ENCODE measurements around the gene TSPAN32.
"Not testable (repeated sequence)": the region's sequence is repeated elsewhere in the genome, so short reads cannot be mapped to it uniquely, and the experiment has no call there.

Gene TSPAN32

DNA sequence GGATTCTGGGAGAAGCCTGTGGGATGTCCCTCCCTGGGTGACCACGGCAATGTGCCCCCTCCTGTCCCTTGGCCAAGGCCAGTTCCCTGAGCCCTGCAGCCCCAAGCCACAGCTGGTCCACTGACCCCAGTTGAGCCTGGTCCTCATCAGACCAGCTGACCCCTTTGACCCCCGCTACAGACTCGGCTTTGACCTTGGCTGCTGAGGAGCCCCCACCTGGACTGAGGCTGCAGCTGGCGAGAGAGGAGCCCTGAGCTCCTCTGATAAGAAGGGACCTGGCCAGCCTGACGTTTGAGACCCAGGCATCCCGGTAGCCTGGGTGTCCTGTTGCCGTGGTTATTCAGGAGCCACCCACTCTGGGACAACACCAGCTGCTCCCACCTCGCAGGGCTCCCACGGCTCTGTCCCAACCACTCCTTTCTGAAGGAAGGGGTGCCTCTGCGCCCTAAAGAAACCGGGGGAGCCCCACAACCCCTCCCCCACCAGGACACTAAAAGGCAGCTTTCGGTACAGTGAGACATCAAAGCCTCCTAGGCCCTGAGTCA, 34.4 kb upstream of the TSPAN32 start:
- no peak for DNase-seq (ENCODE audit: low read depth)

DNA sequence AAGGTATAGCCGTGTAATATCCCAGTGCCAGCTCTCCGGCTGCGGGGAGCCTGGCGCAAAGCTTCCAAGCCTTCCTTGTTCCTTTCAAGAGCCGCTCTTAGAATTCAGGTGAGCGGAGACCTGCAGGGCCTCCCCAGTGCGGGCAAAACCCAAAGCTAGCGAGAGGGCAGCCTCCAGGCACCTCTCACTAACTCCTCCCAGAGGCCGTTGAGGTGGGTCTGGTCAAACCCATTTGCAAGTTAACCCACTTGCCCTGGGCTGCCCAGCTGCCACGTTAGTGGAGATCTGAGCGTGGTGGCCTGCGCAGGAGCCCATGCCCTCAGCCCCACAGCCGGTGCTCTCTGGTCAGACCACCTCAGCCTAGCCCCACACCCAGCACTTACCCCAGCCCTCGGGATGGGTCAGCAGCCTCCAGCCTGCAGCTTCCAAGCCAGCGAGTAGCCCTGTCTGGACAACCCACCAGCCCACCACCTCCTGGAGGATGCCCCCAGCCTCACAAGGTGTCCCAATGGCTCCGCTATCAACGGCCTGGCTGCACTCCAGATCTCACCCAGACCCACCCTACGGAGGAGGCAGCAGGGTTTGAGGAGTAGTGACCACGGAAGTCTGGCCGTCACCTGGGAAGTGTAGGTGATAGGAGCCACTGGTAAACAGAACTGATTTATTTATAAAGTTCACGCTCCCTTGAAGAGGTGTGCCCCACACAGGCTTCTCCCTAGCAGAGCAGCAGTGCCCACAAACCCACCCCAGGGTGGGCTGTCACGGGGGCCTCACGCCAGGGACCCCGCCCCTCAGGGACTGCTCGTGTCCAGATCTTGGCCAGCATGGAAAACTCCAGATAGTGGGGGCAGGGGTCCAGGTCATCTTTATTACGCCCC, 33.7 kb upstream of the TSPAN32 start:
- DNase-seq (ENCODE audit: low read depth): no peak

- DNase-seq (ENCODE audit: low read depth): peak; percentile 10
Observed at GRCh38 chr11:2268729-2269600, 32.8 kb upstream of the TSPAN32 start.

DNA sequence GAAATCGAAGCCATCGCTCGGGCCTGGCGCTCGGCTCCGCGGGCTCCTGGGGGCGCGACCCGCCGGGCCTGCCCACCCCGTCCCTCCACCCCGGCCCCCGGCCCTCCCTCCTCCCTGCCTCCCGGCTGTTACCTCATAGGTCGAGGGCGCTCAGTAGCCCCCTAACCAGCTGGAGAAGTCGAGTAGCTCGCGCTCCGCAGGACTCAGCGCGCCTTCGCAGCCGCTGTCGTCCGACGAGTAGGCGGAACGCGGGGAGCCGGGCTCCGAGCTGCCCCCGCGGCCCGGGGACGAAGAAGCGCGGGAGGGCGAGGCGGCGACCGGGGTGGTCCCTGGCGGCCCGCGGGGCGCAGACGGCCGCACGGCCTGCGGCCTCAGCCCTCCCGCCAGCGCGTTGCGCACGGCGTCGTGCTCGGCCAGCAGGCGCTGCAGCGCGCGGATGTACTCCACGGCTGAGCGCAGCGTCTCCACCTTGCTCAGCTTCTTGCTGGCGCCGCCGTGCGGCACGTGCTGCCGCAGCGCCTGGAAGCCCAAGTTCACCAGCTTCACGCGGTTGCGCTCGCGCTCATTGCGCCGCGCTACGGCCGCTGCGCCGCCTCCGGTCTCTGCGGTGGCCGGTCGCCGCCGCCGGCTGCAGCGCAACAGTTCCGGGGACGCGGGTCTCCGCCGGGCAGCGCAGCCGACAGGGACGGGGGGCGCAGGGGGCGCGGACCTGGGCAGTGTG, 32.1 kb upstream of the TSPAN32 start:
- no peak for DNase-seq (ENCODE audit: low read depth)

DNA sequence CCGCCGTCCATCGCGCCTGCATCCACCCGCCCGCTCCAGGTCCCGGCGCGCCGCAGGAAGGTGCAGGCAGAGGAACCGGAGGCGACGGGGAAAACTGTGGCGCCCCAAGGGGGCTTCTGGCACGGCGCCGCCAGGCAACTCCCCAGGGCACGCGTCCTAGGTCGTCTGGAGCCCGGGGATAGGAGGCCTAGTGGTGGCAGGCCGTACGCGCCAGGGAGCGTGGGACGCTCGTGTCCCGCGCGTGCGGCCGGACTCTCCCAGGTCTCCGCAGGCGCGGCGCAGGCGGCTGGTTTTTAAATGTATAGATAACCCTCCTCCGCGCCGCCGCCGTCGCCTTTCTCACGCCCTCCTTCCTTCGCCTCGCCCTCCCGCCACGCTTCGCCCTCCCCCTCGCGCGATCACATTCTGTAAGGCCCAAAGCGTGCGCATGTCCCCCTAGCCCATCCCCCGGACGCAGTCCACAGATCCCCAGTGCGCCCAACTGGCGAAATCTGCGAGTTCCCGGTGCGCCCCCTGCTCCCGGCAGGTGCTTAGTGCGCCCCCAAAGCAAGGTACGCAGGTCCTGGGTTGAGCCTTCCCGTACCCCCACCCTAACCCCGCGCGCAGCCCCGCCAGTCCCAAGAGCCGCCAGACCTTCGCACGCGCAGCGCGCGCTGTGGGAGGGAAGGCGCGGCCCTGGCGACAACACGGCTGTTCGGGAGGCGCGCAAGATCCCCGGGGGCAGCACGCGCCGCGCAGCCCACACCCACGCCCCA, 31.3 kb upstream of the TSPAN32 start, which contains the start of gene ASCL2:
Gene ASCL2 (minus strand): TSS at position 267 of the 755 bp plus-strand sequence. CDS start 256 bp downstream, at position 11.
- DNase-seq (ENCODE audit: low read depth): no peak

GRCh38 chr11:2271077-2271326, 30.8 kb upstream of the TSPAN32 start:
- DNase-seq (ENCODE audit: low read depth): no peak

DNA sequence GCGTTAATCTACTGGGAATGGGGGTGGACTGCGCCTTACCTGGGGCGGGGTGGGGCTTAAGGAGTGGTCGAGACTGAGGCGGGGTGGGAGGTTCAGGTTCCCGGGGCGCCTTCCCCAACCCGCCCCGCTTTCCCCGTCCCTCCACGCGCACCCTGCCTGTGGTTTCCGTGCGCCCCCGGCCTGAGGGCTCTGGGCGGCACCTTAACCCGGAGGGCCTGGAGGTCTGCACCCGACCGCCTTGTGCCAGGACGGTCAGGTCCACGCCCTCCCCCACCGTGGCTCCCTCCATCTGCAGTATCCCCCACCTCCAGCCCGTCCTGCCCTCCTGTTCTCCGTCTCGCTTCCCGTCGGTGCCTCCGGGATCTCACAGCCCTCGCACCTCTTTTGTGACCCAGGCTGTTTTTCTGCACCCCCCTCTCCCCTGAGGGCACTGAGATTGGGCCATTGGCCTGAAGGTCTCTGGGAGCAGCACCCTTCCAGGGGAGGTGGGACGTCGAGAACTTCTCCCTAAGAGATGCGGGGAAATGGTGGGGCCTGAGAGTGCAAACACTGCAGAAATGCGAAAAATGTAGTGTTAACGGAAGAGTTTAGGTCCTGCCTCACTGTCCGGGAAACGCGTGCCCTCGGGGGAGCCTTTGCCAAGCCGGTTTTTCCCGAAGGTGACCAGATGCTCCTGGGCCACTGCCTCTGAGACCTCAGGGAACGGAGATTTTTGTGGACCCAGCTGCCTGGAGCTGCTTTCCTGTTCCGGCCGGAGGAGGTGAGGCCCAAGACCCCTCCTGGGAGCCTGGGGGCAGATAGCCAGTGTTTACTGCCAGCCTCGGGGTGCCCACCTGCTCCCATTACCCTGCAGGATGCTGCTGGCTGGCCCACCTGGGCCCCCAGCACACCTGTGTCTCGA, 30.2 kb upstream of the TSPAN32 start:
- no peak for DNase-seq (ENCODE audit: low read depth)

DNA sequence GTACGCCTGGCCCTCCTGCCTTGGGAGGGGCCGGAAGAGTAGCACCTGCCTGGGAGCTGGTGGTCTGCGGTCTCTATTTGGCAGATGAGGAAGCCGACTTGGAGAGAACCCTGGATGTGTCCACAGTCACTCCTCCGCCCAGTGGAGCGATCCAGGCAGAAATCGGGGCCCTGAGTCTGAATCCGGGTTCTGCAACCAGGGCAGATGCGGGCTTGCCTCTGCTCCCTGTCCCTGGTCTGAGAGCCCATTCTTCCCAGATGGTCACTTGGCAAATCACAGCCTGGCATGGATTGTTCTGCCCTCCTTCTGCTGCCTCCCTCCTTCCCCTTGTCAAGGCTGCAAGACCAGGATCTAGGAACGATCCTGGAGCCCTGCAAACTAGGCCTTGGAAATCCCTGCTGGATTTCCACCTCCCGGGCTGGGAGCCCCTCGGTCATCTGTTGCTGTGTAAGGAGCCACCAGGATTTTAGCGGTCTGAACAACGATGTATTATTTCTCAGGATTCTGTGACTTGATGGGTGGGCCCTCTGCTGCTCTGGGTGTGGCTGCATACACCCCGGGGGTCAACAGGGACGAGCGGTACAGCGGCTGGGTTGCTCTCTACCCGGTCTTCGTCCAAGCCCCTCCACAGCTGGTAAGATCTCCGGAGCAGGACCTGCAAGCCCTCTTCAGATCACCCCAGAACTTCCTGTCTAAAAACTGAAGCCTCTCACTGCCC, 29.4 kb upstream of the TSPAN32 start:
- no peak for DNase-seq (ENCODE audit: low read depth)

DNA sequence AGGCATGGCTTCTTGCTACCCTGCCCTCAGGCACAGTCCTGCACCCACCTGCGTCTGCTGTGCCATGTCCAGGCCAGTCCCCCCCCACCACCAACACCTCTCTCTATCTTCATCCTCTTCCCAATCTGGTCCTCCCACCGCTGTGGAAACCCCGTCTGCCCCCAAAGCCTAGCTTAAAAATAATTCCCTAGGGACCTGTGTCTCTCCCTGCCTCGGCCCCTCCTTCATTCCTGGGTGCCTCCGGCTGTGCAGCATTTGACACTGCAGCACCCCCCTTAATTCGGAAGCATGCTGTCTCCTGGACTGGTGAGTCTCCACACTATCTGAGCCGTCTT, 28.9 kb upstream of the TSPAN32 start:
- DNase-seq (ENCODE audit: low read depth): no peak

DNA sequence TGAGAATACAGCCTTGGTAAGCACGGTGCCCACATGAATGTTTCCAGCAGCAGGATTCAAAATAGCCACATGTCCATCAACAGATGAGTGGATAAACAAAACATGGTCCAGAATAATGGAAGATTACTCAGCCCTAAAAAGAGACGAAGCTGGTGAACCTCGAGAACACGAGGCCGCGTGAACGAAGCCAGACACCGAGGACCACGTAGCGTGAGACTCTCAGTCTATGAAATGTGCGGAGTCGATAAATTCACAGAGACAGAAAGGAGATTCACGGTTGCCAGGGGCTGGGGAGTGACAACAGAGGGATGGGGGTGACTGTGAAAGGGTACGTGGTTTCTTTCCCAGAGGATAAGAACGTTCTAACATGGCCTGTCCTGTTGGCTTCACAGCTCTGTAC, 28.5 kb upstream of the TSPAN32 start:
- no peak for DNase-seq (ENCODE audit: low read depth)

DNA sequence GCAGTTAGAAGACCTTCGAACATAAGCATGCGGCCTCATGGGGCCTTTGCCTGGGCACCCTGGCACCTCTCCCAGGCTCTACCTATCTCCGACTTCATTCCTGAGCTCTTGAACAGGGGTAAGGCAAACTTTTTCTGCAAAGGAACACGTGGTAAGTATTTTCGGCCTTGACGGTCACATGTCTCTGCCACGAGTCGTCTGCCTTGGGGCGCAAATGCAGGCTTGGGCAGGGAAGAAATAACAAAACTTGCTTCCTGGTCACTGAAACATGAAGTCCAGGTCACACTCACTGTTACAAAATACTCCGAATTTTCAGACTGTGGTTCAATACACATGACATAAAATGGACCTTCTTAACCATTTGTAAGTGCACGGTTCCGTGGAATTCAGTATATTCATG, 28.0 kb upstream of the TSPAN32 start:
- no peak for DNase-seq (ENCODE audit: low read depth)

GRCh38 chr11:2275334-2276279, 26.2 kb upstream of the TSPAN32 start:
- no peak for DNase-seq (ENCODE audit: low read depth)

DNA sequence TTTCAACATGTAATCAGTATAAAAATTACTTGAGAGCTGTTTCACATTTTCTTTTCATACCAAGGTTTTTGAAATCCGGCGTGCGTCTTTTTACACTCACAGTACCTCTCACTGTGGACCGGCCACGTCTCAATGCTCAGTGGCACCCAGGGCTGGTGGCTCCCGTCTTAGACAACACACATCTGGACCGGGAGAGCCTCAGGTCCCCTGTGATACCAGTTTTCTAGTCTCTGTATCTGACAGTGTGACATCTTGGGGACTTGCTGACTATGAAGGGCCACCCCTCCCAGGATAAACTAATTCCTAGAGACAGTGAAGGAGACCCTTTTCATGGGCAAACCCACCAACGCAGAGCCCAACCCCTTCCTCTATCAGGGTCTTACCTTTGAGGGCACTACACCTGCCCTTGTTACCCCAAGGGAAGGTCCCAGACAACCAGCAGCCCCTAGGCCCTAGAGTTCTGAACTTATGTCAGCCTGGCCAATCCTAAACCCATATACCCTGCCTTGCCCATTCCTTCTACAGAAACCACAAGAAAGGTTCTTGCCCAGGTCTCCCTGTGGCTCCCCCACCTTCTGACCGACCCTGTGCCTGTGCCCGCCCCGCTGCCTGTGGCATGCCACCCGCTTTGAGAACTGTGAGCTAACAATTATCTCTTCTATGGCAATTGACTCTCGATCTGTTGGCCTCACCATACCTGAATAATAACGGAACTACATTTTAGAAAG, 25.4 kb upstream of the TSPAN32 start:
- DNase-seq (ENCODE audit: low read depth): no peak

DNA sequence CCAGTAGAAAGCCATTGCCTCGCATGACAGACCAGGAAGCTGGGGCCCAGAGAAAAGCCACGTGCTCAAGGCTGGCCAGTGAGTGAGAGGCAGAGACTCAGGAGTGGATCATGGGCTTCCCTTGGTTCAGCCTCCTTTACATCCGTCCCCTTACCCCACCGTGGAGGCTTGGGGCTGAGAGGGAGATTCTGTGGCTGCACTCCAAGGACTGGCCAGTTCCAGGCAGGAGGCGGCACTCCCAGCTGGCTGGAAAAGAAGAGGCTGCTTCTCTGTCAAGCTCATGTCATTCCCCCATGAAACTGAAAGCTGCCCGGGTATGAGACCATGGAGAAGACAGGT, 24.8 kb upstream of the TSPAN32 start:
- DNase-seq (ENCODE audit: low read depth): peak; percentile 10

GRCh38 chr11:2277933-2278523, 23.8 kb upstream of the TSPAN32 start:
- no peak for DNase-seq (ENCODE audit: low read depth)

DNA sequence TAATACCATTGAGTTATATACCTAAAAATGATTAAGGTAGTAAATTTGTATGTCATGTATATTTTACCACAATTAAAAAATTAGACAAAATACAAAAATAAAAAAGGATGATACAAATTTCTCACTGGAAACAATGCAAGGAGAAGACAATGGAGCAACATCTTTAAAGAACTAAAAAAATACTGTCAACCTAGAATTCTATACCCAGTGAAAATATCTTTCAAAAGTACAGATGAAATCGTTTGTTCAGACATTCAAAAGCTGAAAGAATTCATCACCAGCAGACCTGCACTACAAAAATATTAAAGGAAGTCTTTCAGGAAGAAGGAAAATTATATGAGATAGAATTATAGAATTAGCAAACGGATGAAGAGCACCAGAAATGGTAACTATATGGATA, 21.6 kb upstream of the TSPAN32 start:
- DNase-seq (ENCODE audit: low read depth): no peak

DNA sequence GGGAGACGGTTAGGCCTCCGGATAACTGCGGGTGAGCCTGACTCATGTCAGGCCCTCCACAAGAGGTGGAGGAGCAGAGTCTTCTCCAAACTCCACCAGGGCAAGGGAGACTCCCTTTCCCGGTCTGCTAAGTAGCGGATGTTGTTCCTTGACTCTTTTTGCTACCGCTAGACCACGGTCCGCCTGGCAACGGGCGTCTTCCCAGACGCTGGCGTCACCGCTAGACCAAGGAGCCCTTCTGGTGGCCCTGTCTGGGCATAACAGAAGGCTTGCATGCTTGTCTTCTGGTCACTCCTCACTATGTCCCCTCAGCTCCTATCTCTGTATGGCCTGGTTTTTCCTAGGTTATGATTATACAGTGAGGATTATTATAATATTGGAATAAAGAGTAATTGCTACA, 15.5 kb upstream of the TSPAN32 start:
- not testable (repeated sequence) for DNase-seq (ENCODE audit: low read depth)

DNA sequence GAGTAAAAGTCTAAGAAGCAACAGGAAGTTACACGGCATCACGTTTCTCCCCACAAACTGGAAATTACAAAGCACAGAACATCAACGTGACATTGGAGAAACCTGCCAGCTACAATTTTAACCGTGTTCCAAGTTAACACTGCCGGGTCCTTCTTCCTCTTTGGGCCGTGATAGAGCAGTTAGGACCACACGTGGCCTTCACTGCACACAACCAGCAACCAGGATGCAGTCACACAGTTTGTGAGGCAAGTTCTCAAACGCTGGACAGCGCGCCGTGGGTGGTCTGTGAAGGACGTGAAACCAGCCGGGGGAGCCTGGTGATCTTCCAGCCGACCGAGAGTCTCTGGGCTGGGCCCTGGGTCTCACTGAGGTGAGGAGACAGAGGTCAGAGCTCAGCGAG, 14.7 kb upstream of the TSPAN32 start:
- DNase-seq (ENCODE audit: low read depth): no peak

All from ELR (cell line).